ENCODE measurements around the gene SPATS2L.
A peak's percentile ranks its signal among the peaks of the same experiment; 100 is the strongest.

Gene SPATS2L

GRCh38 chr2:200319548-200320337, 13.2 kb downstream of the SPATS2L start:
- no peak for DNase-seq (ENCODE audit: insufficient read length, low spot score)
- FAIRE-seq, result peak; percentile 69
- no peak for TF ChIP-seq POLR2A (IDR thresholded peaks at IDR 0.05; ENCODE audit: low read depth, low read length)

- DNase-seq (ENCODE audit: insufficient read length, low spot score) (no peak), FAIRE-seq (no peak)
- no peak for TF ChIP-seq POLR2A (IDR thresholded peaks at IDR 0.05; ENCODE audit: low read depth, low read length)
These were observed 13.9 kb downstream of the SPATS2L start for GRCh38 chr2:200320344-200320743.

DNA sequence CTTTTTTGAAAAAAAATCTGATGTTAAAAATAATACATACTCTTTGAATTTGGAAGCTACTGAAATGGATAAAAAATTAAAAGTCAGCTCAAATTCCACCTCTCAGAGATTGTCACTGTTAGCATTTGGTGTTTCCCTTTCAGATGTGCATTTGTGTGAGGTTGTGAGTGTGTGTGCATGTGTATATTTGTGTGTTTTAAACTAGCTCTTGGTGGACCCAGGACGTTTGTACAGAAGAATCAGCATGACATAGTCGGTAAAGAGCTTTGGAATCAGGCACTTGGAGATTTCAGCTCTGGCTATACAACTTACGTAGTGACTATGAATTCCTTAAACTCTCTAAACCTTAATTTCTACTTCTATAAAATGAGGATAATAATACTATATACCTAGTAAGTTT, 14.5 kb downstream of the SPATS2L start:
- DNase-seq (ENCODE audit: insufficient read length, low spot score) (no peak), FAIRE-seq (no peak)
- TF ChIP-seq POLR2A (IDR thresholded peaks at IDR 0.05; ENCODE audit: low read depth, low read length), result no peak

GRCh38 chr2:200321780-200322534, 15.5 kb downstream of the SPATS2L start:
- DNase-seq (ENCODE audit: insufficient read length, low spot score), result no peak
- no peak for FAIRE-seq
- no peak for TF ChIP-seq POLR2A (IDR thresholded peaks at IDR 0.05; ENCODE audit: low read depth, low read length)

DNA sequence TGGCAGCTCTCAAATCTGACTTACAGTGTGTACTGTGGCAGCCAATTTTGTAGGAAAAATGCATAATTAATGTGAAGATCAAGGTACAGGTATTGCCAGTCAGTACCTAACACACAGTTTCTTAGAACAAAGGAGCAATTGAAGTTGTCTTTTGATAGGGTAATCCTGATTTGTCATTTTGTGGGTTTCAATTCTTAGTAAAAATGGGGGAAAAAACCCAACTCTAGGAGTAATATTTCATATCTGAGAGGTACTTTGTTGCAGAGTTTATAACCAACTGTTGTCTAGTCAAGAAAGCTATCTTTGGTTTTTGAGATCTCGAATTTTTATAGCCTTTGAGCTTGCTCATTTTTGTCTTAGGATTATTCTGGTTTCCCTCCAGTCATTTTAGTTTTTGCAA, 16.1 kb downstream of the SPATS2L start:
- TF ChIP-seq POLR2A (IDR thresholded peaks at IDR 0.05; ENCODE audit: low read depth, low read length), result no peak
- DNase-seq (ENCODE audit: insufficient read length, low spot score) (no peak), FAIRE-seq (no peak)

DNA sequence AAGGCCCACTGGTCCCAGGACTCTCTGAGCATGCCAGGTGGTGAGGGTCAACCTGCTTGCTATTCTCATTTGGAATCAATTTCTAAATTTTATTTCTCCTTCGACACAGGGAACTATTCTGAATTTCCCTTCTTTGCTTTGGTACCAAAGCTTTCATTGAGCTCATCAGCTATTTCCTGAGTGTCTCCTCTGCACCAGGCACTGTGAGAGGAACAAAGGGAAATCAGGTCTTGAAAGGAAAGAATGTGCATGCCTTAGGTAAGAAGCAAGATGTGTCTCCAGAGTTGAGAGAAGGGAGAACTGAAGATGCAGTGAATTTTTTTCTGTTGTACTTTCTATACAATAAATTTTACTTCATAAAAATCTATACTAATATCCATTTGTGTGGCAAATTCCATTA, 17.9 kb downstream of the SPATS2L start:
- DNase-seq (ENCODE audit: insufficient read length, low spot score) (no peak), FAIRE-seq (no peak)
- no peak for TF ChIP-seq POLR2A (IDR thresholded peaks at IDR 0.05; ENCODE audit: low read depth, low read length)

DNA sequence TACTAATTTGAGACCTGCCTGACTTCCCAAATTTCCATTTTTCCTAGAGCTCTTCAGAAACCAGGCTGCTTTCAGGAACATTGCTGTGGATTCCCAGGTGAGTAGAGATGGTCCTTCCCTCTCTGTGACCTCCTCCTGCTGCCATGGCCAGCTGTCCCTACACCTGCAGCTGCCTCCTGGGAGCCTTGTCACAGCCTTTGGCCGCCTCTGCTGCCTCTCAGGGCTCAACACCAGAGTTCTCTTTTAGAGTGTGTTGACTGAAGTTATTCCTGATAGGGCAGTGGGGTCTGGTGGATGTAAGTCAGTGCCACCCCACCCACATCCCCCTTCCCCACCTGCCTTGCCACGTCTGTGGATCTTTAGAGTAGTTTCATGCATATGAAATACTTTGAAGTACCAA, 22.9 kb downstream of the SPATS2L start:
- no peak for TF ChIP-seq POLR2A (IDR thresholded peaks at IDR 0.05; ENCODE audit: low read depth, low read length)
- FAIRE-seq, result no peak
- DNase-seq (ENCODE audit: insufficient read length, low spot score), result no peak

DNA sequence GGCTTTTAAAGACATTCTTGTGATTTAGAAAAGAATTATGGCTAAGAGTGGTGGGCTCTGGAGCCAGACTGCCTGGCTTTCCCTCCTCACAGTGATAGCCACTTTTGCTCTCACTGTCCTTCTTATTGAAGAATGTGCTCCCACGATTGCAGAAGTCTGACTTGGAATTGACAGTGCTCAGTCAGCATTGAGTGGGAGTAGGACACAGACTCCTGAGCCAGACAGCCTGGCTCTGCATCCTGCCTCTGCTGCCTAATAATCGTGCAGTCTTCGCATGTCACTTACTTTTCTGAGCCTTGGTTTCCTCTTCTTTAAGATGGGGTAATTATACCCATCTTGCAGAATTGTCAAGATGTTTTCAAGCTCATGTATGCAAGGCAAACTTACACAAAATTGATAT, 23.3 kb downstream of the SPATS2L start:
- no peak for FAIRE-seq
- no peak for TF ChIP-seq POLR2A (IDR thresholded peaks at IDR 0.05; ENCODE audit: low read depth, low read length)
- no peak for DNase-seq (ENCODE audit: insufficient read length, low spot score)

DNA sequence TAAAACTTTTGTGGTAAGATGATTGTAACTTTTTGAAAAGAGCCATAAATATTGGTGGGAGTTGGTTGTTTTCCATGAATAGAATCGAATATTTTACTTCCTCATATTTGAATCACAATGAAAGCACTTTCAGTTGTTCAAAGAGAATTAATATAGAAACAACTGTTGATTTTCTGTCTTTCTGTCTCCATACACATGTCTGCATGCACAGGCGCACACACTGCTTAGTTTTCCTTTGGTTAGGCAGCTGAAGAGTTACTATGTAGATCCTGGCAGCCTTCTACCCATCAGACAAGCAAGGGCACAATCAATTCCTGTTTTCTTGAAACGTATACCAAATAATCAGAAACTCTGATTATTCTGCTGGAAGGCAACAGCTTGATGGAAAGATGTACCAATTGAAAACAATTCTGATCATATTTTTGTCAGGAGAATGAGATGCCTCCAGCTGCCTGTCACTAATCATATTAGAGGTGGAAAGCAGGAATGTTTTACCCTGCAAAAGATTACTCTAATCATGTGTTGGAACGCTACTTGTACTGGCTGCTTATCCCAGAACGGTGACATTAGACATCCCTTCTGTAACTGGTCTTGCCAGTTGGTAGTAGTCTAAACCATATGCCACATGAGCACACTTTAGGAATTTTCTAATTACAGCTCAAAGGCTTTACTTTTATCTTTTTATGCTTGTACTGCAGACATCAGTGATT, 24.0 kb downstream of the SPATS2L start:
- no peak for TF ChIP-seq POLR2A (IDR thresholded peaks at IDR 0.05; ENCODE audit: low read depth, low read length)
- no peak for DNase-seq (ENCODE audit: insufficient read length, low spot score)
- no peak for FAIRE-seq

- DNase-seq (ENCODE audit: insufficient read length, low spot score) (no peak), FAIRE-seq (no peak)
- no peak for TF ChIP-seq POLR2A (IDR thresholded peaks at IDR 0.05; ENCODE audit: low read depth, low read length)
These were observed 24.5 kb downstream of the SPATS2L start for GRCh38 chr2:200331061-200331400.

DNA sequence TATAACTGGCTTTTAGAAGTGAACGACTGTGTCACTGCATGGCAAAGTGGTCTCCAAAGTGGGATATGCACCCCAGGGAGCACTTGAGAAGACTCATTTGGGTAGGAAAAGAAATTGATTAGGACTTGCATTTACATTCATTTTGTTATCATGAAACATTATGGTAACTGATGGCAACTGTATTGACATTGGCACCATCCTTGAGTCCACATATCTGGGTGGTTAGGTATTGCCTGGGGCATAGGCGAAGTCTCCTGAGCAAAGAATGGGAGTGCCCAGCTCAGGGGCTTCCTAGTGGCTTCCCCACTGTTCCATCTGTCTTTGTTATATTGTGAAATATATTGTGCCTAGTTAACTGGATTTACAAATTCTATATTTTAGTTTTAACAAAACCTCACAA, 29.2 kb downstream of the SPATS2L start:
- DNase-seq (ENCODE audit: insufficient read length, low spot score) (no peak), FAIRE-seq (peak; percentile 60)
- no peak for TF ChIP-seq POLR2A (IDR thresholded peaks at IDR 0.05; ENCODE audit: low read depth, low read length)

GRCh38 chr2:200336980-200337615, 30.6 kb downstream of the SPATS2L start:
- DNase-seq (ENCODE audit: insufficient read length, low spot score) (no peak), FAIRE-seq (no peak)
- no peak for TF ChIP-seq POLR2A (IDR thresholded peaks at IDR 0.05; ENCODE audit: low read depth, low read length)

DNA sequence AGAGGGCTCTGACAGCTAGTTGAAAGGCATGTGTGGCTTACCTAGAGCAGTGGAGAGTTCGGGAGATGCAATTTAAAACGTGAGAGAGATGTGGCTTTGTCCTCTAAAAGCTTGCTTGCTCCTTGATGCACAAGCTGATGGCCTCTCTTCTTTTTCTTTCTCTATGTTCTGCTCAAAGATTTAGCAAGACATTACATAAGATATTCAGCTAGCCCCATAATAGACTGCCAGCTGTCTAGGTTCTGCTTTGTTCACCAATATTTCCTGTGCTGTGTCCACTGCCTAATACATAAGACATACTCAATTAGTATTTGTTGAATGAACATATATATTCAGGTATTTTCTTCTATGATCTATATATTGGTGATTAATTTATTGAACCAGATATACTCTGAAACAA, 31.1 kb downstream of the SPATS2L start:
- DNase-seq (ENCODE audit: insufficient read length, low spot score), result no peak
- TF ChIP-seq POLR2A (IDR thresholded peaks at IDR 0.05; ENCODE audit: low read depth, low read length), result no peak
- no peak for FAIRE-seq

GRCh38 chr2:200338692-200339091, 32.2 kb downstream of the SPATS2L start:
- peak; percentile 38 for FAIRE-seq
- no peak for TF ChIP-seq POLR2A (IDR thresholded peaks at IDR 0.05; ENCODE audit: low read depth, low read length)
- DNase-seq (ENCODE audit: insufficient read length, low spot score), result no peak

Data from H54 (cell line).